Measurements from ENCODE around the gene ST6GALNAC1.
A peak's percentile ranks its signal among the peaks of the same experiment; 100 is the strongest.
"Not testable (repeated sequence)": the region's sequence is repeated elsewhere in the genome, so short reads cannot be mapped to it uniquely, and the experiment has no call there.

ST6GALNAC1 gene

GRCh38 chr17:76650504-76650903 lies 6.9 kb upstream of the ST6GALNAC1 start:
- in situ Hi-C loops (cut with MboI; ENCODE audit: low pct_unique_long_range_greater_than_20kb, low sequenced_read_pairs): no loop called here
- DNase-seq: no peak

DNA sequence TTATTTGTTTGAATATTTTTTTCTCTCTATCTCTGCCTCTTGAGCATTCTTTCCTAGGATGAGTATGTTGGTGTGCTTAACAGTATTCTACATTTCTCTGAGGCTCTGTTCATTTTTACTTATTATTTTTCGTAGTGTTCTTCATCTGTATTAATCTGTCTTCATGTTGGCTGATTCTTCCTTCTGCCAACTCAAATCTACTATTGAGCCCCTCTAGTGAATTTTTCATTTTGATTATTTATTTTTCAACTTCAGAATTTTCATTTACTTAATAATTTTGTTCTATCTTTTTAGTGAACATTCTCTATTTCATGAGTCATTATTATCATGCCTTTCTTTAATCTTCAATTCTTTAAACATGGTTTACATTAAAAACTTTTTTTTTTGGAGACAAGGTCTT lies 3.2 kb upstream of the ST6GALNAC1 start:
- in situ Hi-C loops (cut with MboI; ENCODE audit: low pct_unique_long_range_greater_than_20kb, low sequenced_read_pairs): no loop called here
- DNase-seq: no peak

- no peak for DNase-seq
- in situ Hi-C loops (cut with MboI; ENCODE audit: low pct_unique_long_range_greater_than_20kb, low sequenced_read_pairs): no loop called here
Observed at GRCh38 chr17:76645481-76645880, 1.9 kb upstream of the ST6GALNAC1 start.

DNA sequence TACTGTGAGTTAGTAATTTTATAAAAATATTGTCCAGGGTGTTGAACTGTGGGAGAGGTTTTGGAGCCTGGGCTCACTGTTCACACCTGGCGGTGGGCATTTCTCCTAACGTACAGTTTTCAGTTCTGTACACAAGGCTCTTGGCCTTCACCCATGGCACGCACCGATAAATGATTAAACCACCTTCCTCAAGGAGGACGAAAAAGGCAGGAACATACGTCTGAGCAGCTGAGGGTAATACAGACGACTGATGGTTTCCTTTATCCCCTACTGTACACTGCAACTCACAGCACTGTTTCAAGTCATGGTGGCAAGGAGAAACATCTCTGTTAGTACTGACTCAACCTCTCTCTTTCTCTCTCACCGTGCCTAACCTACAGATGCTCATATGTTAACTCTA lies 1.4 kb upstream of the ST6GALNAC1 start:
- DNase-seq: no peak
- in situ Hi-C loops (cut with MboI; ENCODE audit: low pct_unique_long_range_greater_than_20kb, low sequenced_read_pairs): no loop called here

- in situ Hi-C loops (cut with MboI; ENCODE audit: low pct_unique_long_range_greater_than_20kb, low sequenced_read_pairs): no loop called here
- no peak for DNase-seq
Observed at GRCh38 chr17:76642994-76643393, 563 bp downstream of the ST6GALNAC1 start.

- DNase-seq: no peak
- in situ Hi-C loops (cut with MboI; ENCODE audit: low pct_unique_long_range_greater_than_20kb, low sequenced_read_pairs): no loop called here
Observed at GRCh38 chr17:76642032-76642561, 1.5 kb downstream of the ST6GALNAC1 start.

- in situ Hi-C loops (cut with MboI; ENCODE audit: low pct_unique_long_range_greater_than_20kb, low sequenced_read_pairs): no loop called here
- DNase-seq: no peak
Observed at GRCh38 chr17:76641501-76641900, 2.1 kb downstream of the ST6GALNAC1 start.

DNA sequence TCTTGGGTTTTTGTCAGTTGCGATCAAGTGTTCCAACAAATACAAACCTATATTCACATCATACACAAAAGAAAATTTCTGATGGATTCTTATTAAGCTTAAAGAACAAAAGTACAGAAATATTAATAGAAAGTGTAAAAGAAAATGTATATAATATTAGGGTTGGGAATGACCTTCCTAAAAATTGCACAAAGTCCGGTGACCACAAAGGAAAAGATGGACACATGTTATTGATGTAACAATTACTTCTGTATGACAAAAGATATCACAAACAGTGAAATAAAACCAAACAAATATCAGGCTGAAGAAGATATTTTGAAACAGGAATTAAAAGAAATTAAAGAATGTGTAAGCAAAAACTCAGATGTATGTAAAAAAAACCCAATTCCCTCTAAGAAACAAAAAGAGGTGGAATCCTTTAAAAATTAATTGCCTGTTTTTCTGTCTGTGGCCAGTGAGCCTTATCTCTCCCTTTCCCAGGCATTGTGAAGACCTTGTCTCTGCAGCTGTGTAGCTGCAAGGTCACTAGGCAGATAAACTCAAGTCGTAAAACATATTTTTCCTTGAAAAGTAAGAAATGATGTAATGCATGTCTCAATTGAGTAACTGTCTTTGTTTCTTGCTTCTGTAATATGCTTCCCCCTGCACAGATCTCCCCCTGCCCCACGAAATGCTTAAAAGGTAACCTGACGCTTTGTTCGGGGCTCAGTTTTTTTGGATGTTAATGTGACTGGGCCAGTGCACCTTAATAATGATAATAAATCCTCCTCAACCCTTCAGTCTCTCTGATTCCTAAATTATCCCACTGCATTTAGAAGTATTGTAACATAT lies 2.8 kb downstream of the ST6GALNAC1 start:
- DNase-seq: peak; percentile 25
- in situ Hi-C loops (cut with MboI; ENCODE audit: low pct_unique_long_range_greater_than_20kb, low sequenced_read_pairs): no loop called here

DNA sequence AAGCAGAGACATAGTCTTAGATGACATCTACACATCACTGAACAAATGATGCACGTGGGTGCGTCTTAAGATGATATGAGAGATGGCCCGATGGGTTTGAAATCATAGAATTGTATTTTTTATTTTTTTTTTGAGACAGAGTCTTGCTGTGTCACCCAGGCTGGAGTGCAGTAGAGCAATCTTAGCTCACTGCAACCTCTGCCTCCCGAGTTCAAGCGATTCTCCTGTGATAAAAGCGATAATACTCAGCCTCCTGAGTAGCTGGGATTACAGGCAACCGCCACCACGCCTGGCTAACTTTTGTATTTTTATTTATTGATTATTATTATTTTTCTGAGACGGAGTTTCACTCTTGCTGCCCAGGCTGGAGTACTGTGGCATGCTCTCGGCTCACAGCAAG lies 5.3 kb downstream of the ST6GALNAC1 start:
- DNase-seq: no peak
- in situ Hi-C loops (cut with MboI; ENCODE audit: low pct_unique_long_range_greater_than_20kb, low sequenced_read_pairs): no loop called here

DNA sequence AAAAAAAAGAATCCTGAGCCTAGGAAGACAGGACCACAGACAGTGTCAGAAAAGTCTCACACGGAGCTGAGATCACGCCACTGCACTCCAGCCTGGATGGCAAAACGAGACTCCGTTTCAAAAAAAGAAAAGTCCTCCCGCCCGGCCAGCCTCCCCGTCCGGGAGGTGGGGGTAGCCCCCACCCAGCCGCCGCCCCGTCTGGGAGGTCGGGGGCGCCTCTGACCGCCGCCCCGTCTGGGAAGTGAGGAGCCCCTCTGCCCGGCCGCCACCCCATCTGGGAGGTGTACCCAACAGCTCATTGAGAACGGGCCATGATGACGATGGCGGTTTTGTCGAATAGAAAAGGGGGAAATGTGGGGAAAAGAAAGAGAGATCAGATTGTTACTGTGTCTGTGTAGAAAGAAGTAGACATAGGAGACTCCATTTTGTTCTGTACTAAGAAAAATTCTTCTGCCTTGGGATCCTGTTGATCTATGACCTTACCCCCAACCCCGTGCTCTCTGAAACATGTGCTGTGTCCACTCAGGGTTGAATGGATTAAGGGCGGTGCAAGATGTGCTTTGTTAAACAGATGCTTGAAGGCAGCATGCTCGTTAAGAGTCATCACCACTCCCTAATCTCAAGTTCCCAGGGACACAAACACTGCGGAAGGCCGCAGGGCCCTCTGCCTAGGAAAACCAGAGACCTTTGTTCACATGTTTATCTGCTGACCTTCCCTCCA lies 6.9 kb downstream of the ST6GALNAC1 start:
- in situ Hi-C loops (cut with MboI; ENCODE audit: low pct_unique_long_range_greater_than_20kb, low sequenced_read_pairs): not testable (repeated sequence)

DNA sequence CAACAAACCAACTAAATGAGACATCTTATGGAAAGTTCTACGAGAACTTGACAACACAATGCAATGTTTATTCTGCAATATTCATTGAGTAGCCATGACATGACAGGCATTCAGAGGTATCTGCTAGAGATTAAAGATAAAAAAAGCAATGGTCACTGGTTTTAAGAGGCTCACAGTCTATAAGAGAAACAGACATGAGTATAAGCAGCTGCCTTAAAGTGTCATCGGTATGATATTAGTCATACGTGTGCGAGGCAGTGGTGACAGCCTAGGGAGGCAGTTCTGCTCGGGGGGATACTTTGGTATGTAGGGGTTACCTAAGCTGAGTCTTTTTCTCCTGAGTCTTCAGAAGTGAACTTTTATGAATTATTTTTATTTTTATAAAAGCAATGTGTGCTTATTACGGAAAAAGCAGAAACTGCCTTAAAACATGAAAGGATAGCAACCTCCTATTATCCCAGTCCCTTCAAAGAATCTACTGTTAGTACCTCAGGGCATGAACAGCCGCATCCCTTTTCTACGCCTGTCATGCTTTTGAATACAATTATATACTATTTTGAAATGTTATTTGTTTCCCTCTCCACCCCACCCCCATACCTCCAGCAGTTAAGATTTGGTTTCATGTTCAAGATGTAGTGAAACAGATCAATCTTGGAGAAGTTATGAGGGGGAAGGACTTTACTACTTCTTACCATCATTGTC lies 7.7 kb downstream of the ST6GALNAC1 start:
- in situ Hi-C loops (cut with MboI; ENCODE audit: low pct_unique_long_range_greater_than_20kb, low sequenced_read_pairs): no loop called here
- DNase-seq: no peak

More for the DNA sequence above, 6.9 kb downstream of the ST6GALNAC1 start:
- DNase-seq: not testable (repeated sequence)

GRCh38 chr17:76635039-76635438 lies 8.5 kb downstream of the ST6GALNAC1 start:
- no peak for DNase-seq
- in situ Hi-C loops (cut with MboI; ENCODE audit: low pct_unique_long_range_greater_than_20kb, low sequenced_read_pairs): no loop called here

- DNase-seq: no peak
- in situ Hi-C loops (cut with MboI; ENCODE audit: low pct_unique_long_range_greater_than_20kb, low sequenced_read_pairs): no loop called here
Observed at GRCh38 chr17:76633628-76634328, 9.8 kb downstream of the ST6GALNAC1 start.

DNA sequence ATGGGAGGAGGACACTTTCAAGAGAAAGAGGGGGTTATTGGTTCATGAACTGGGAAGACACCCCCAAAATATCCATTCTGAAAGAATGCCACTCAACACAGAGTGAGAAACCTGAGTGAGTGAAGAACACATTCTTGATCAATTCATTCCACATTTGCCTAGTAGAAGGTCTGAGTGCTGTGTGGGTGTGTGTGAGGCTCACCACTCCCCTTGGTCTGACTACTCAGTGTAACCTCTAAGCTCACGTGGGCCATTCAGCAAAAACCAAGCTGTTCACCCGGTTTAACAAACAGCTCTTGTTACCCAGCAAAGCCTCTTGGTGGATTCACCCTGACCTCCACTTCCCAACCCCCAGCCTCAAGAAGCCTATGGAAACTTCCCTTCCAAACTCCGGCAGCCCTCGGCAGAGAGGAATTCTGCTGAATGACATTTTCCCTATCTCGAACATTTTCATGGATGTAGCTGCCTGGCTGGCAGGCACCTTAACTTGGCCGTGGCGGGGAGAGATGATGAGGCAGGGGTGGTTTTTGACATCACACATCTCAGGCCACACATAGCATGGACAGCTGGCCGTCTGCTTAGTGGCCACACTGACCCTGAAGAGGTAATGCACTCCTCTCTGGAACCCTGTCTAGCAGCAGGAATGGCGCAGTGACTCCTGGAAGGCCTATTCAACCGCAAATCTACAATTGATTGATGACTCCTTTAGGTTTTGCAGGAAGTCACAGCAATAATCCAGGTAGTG lies 11.6 kb downstream of the ST6GALNAC1 start:
- in situ Hi-C loops (cut with MboI; ENCODE audit: low pct_unique_long_range_greater_than_20kb, low sequenced_read_pairs): no loop called here
- no peak for DNase-seq

- no peak for DNase-seq
- in situ Hi-C loops (cut with MboI; ENCODE audit: low pct_unique_long_range_greater_than_20kb, low sequenced_read_pairs): no loop called here
Observed at GRCh38 chr17:76630151-76630550, 13.4 kb downstream of the ST6GALNAC1 start.

DNA sequence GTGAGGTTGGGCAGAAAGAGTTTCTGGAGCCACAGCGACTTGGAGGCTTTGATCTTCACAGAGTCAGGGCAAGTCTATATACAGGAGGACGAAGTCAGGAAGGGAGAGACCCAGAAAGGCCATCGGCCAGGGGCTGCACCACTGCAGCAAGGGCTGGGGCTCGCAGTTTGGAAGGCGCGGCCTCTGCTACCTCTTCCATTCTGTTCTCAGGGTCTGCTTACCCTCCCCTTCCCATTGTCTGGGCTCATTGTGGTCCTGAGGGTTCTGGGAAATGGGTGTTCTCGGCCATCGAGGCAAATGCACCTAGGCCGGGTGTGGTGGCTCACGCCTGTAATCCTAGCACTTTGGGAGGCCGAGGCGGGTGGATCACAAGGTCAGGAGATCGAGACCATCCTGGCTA lies 16.0 kb downstream of the ST6GALNAC1 start:
- in situ Hi-C loops (cut with MboI; ENCODE audit: low pct_unique_long_range_greater_than_20kb, low sequenced_read_pairs): no loop called here
- DNase-seq: no peak

DNA sequence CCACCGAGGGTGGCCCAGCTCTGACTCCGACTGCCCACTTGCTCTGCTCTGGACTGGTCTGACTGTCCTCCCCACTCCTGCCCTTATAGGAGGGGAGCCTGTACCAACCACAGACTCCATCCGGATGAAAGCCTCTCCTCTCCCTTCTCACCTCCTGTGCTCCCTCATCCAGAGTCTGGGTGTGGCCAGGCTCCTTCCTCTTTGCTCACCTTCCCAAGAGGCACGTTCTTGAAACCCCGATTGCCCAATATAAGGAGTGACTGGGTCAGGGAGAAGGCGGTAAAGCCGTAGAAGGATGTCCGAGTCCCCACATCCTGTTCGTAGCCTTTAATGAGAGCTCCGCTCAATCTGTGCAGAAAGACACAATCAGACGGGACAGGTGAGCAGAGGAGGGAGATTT lies 17.1 kb downstream of the ST6GALNAC1 start:
- no peak for DNase-seq
- in situ Hi-C loops (cut with MboI; ENCODE audit: low pct_unique_long_range_greater_than_20kb, low sequenced_read_pairs): no loop called here

DNA sequence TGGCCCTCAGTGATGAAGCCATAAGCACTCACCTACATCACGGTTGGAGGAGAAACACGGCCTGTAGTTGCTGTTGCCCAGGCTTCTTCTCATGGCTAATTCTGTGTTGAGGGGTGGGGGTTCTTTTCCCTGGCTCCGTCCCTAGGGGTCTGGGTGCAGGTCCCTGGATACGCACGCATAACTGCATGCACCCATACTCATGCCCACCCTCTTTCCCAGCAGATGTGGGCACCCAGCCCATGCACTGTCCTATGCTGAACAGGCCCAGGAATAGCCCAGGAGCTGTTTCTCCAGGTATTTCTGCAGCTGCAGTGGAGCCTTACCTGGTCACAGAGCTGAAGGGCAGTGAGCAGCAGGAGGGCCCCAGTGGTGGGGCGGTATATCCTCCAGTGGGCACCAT lies 18.1 kb downstream of the ST6GALNAC1 start:
- no peak for DNase-seq
- in situ Hi-C loops (cut with MboI; ENCODE audit: low pct_unique_long_range_greater_than_20kb, low sequenced_read_pairs): no loop called here

All from KBM-7 (cell line).